ENCODE results near the gene MPG. TPM values are rescaled to one million over a fixed set of nuclear protein-coding genes. Genes with fewer than 3 reads are reported as not detected.

The MPG gene
- total RNA-seq, 1 donor from 2014 or later = 208 TPM

DNA sequence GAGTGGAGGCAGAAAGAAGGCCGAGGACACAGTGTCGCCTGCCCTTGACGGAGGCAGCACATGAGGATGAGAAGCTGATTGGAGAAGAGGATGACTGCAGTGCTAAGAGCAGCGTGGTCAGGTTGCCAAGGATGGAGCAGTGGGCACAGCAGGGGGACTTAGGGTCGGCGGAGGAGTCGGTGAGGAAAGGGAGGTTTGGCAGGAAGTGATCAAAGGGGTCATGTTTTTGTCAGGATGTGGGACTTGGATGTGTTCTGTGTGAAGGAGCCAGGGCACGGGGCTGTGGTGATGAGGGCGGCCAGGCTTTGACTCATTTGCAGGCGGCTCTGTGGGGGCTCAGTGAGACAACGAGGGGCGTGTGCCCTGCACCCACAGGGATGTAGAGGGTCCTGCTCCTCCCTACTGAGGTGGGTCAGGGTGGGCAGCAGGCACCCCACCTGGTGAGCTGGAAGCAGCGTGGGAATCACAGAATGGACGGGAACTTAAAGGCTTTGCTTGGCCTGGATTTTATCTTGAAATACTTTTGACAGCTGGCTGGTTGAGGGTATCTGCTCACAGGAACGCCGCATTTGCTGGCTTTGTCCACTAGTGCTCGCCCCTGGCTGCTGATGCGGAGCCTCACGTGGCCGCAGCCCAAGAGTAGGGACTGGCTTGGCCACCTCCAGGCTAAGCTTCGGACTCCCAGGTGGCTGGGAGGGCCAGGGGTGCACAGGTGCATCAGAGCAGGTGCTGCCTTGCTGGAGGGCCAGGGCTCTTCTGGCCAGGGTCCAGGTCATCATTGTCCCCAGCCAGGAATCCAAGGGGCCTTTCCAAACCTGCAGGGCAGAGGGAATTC is 6.0 kb downstream of the MPG start:
- peak in 1 of 2 donors; percentile 64 for DNase-seq (ENCODE audit: low read depth in 2 of 2)

GRCh38 chr16:84718-85406 is 6.8 kb downstream of the MPG start:
- DNase-seq (ENCODE audit: low read depth in 2 of 2) = peak; percentile 90 to 98

DNA sequence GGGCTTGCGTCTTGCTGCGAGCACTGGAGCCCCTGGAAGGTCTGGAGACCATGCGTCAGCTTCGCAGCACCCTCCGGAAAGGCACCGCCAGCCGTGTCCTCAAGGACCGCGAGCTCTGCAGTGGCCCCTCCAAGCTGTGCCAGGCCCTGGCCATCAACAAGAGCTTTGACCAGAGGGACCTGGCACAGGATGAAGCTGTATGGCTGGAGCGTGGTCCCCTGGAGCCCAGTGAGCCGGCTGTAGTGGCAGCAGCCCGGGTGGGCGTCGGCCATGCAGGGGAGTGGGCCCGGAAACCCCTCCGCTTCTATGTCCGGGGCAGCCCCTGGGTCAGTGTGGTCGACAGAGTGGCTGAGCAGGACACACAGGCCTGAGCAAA is 7.4 kb downstream of the MPG start:
- DNase-seq (ENCODE audit: low read depth in 2 of 2) = no peak

DNA sequence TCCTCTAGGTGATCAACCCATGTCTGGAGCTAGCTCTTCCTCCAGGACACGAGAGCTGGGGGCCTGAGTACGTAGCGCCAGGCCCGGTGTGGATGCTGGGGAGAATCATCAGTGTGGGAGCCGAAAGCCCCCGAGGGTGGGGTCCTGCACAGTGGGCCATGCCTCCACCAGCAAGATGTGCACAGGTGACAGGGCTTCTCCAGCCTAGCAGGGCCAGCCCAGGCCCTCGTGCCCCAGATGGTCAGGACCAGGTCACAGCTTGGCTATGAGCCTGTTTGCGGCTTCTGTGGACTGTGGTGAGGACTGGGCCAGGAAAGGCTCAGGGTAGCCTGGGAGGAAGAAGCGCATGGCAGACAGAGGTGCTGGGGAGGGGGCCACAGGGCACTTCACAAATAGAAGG is 7.8 kb downstream of the MPG start:
- DNase-seq (ENCODE audit: low read depth in 2 of 2) = no peak

DNA sequence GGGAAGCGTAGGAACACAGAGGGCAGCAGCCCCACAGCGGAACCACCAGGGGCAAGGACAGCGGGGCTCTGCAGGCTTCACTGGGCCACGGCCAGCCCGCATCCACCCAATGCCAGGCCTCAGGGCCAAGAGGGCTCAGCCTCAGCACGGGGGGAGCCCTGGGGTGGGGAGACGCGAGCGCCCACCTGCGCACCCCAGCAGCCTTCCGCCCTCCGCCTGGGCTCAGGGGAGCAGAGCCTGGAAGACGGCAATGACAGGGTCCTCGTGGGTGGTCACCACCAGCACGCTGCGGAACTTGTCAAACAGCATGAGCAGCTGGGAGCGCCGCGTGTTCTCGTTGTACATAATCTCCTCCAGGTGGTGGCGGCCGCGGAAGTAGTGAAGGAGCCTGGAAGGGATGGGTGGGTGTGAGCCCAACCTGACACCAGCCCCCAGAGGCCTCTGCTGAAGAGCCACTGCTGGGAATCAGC is 8.5 kb downstream of the MPG start:
- no peak for DNase-seq (ENCODE audit: low read depth in 2 of 2)

GRCh38 chr16:88613-89012 is 10.6 kb downstream of the MPG start:
- DNase-seq (ENCODE audit: low read depth in 2 of 2) = no peak

- DNase-seq (ENCODE audit: low read depth in 2 of 2) = no peak
Measured at GRCh38 chr16:89391-90302, 11.6 kb downstream of the MPG start.

DNA sequence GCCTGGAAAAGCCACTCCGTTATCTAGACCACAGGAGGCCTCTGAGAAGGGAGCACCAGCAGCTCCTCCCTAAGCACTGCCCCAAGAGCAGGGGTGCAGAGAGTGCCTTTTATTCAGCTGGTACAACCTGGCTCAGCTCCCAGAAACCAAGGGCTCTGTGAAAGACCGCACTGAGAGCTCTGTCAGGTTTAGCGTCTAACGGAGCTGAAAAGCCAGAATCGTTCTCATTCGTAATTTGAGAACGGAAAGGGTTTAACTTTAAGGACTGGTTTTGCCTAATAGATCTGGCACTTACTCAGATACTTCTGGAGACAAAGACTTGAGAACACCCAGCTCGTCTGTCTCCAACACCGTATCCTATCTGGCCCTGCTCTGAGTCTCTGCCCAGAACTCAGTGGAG is 13.5 kb downstream of the MPG start:
- DNase-seq (ENCODE audit: low read depth in 2 of 2) = no peak

DNA sequence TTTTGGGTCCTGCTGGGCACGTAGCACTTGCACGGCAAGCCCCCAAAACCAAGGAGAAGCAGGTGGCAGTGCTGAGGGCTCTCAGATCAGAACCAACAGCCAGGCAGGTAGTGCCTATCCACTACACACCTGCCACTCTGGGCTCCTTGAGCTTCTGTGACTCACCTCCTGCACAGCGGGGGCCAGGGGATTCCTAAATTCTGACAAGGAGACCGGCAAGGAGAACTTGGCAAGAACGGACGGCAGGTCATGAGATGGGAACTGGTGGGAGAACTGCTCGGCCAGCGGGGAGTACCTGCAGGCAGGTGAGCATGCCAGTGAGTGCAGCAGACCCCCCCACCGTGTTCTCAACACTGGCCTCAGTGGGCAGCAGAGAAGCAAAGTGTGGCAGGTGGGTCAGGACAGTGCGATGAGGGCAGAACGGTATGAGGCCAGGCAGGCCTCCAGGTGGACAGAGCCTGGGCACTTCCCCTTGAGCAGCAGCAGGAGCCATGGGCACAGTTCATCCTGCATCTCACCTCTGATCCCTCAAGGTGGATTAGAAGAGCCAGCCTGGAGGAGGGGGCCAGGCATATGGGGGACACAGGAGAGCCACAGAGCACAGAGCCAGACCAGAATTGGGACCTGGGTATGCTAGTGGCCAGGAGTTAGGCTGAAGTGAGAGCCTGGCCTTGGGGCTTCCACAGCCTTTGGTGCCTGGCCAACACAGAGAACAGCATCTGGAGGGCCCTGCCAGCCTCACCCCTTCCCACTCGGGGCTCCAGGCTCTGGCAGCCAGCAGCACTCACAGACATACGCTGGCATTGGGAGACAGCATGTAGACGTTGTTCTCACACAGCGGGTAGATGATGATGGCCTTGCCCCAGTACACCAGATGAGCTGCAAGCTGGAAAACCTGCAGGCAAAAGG is 14.7 kb downstream of the MPG start:
- DNase-seq (ENCODE audit: low read depth in 2 of 2) = no peak

DNA sequence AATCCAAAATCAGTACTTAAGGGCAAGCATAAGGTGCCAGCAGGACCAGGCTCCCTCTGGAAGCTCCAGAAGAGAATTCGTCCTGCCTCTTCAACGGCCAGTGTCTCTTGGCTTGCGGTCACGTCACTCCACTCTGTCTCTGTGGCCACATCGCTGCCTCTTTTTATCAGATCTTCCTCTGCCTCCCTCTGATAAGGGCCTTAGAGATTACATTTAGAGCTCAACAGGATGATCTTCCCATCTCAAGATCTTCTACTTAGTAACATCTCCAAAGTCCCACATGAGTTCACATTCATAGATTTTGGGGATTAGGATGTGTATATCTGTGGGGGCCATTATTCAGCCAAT is 16.9 kb downstream of the MPG start:
- no peak for DNase-seq (ENCODE audit: low read depth in 2 of 2)

- peak; percentile 77 to 89 for DNase-seq (ENCODE audit: low read depth in 2 of 2)
Measured at GRCh38 chr16:96935-97381, 18.9 kb downstream of the MPG start.

- no peak for DNase-seq (ENCODE audit: low read depth in 2 of 2)
Measured at GRCh38 chr16:97822-98221, 19.8 kb downstream of the MPG start.

- DNase-seq (ENCODE audit: low read depth in 2 of 2) = no peak
Measured at GRCh38 chr16:100989-101388, 23.0 kb downstream of the MPG start.

- no peak for DNase-seq (ENCODE audit: low read depth in 2 of 2)
Measured at GRCh38 chr16:101586-101985, 23.6 kb downstream of the MPG start.

GRCh38 chr16:102060-102855 is 24.2 kb downstream of the MPG start:
- DNase-seq (ENCODE audit: low read depth in 2 of 2) = peak; percentile 78 to 85

DNA sequence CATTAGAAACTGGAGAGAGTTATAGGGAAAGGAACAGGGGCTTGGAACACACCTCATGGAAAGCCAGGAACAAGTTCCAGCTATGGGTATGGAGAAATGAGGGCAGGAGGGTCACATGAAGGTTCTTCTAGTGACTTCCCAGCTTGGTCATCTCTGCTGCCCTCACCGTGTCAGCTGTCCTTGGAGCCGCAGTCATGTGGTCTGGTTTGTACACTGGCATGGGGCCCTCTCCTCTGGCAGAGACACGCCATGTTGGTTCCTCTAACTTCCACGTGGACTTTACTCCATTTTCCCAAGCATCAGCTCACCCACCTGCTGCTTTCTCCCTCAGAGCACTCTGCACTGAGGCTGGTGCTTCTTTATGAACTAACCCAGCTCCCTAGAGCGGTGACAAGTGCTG is 26.3 kb downstream of the MPG start:
- DNase-seq (ENCODE audit: low read depth in 2 of 2) = no peak

DNA sequence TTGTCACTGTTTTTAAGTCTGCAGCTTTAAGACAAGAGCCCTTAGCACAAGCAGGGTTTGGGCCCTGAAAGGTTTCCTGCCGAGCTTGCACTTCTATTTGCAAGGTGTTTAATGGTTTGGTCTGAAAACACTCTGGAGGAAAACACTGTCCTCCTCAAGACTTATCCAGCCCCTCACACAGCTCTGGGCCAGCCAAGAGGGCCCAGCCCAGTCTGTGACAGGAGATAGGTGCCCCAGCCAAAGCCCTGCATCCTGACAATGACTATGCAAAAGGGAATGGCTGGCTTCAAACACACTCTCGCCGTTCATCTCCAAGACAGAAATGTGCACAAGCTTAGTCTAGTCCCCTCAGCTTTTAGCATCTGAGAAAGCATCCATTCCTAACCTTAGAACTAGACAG is 26.9 kb downstream of the MPG start:
- DNase-seq (ENCODE audit: low read depth in 2 of 2) = no peak

- no peak for DNase-seq (ENCODE audit: low read depth in 2 of 2)
Measured at GRCh38 chr16:105521-105920, 27.5 kb downstream of the MPG start.

GRCh38 chr16:106623-107324 is 28.7 kb downstream of the MPG start:
- DNase-seq (ENCODE audit: low read depth in 2 of 2) = peak; percentile 72 to 83

Data from dermis microvascular lymphatic vessel endothelial cell (primary cell).